PC-9 (cell line): Measurements from ENCODE around the gene RIPK4. TPM values are rescaled to one million over a fixed set of nuclear protein-coding genes. Genes with fewer than 3 reads are reported as not detected.
A peak's percentile ranks its signal among the peaks of the same experiment; 100 is the strongest.

Source experiments
- BruUV-seq: library from RNA; stranded (reverse); fragments of 400-500 nt; replicated peaks from 2 replicates; lab custom pipeline; 2021; lab: Mats Ljungman, UMichigan
- CTCF ChIA-PET: fragments of 300-600 bp; sonication (Branson Sonifier 250); formaldehyde crosslinking; loops from one replicate; lab custom pipeline; 2022; ENCODE audit warnings: antibody characterized with exemption; lab: Charles Lee
- POLR2A ChIA-PET: fragments of 300-600 bp; sonication (Branson Sonifier 250); formaldehyde crosslinking; loops from one replicate; lab custom pipeline; 2022; ENCODE audit warnings: antibody characterized with exemption; ENCODE audit not compliant: unreplicated experiment; lab: Charles Lee
- DNase-seq, 2 experiments: peaks; one replicate each; pipeline versions ENCODE4 v3.0.0 to v3.0.0-alpha.2; 2015 to 2022; ENCODE audit warnings: mixed read lengths in 1 of 2
- H2AFZ ChIP-seq: fragments of 200-600 bp; sonication (generic); 2 replicates; pipeline ENCODE4 v1.8.1; 2017; ENCODE audit warnings: antibody characterized with exemption
- H3F3A ChIP-seq: fragments of 200-600 bp; sonication (generic); 2 replicates; pipeline ENCODE4 v1.8.1; 2017; ENCODE audit warnings: antibody characterized with exemption, mild to moderate bottlenecking, low read depth; ENCODE audit not compliant: insufficient read depth
- H3K27ac ChIP-seq: fragments of 200-600 bp; sonication (generic); 2 replicates; pipeline ENCODE4 v1.6.1; 2016; ENCODE audit warnings: mixed run types
- H3K27me3 ChIP-seq: fragments of 200-600 bp; sonication (generic); 2 replicates; pipeline ENCODE4 v1.6.1; 2016; ENCODE audit warnings: low read depth, mixed run types; ENCODE audit not compliant: insufficient read depth
- H3K36me3 ChIP-seq: fragments of 200-600 bp; sonication (generic); 2 replicates; pipeline ENCODE4 v1.6.1; 2016; ENCODE audit warnings: low read depth, mixed run types
- H3K4me1 ChIP-seq: fragments of 200-600 bp; sonication (generic); replicated peaks from 2 replicates; pipeline ENCODE4 v1.6.1; 2016; ENCODE audit warnings: mixed run types; ENCODE audit not compliant: insufficient read depth
- H3K4me2 ChIP-seq: fragments of 200-600 bp; sonication (generic); 2 replicates; pipeline ENCODE4 v1.6.1; 2017; ENCODE audit warnings: mixed run types
- H3K4me3 ChIP-seq: fragments of 200-600 bp; sonication (generic); 2 replicates; pipeline ENCODE4 v1.6.1; 2016; ENCODE audit warnings: mixed run types
- H3K79me2 ChIP-seq: fragments of 200-600 bp; sonication (generic); 2 replicates; pipeline ENCODE4 v1.6.1; 2017; ENCODE audit warnings: low read depth, mixed run types
- H3K9me2 ChIP-seq: fragments of 200-600 bp; sonication (generic); 2 replicates; pipeline ENCODE4 v1.8.1; 2017; ENCODE audit warnings: mild to moderate bottlenecking; ENCODE audit not compliant: insufficient read depth
- H3K9me3 ChIP-seq: fragments of 200-600 bp; sonication (generic); 2 replicates; pipeline ENCODE4 v1.8.1; 2016; ENCODE audit warnings: low read depth; ENCODE audit not compliant: insufficient read depth
- H4K20me1 ChIP-seq: fragments of 200-600 bp; sonication (generic); 2 replicates; pipeline ENCODE4 v1.8.1; 2017; ENCODE audit not compliant: insufficient read depth
- EZH2 ChIP-seq: fragments of 200-600 bp; sonication (generic); IDR thresholded peaks from 2 replicates; pipeline ENCODE4 v1.8.0; 2017; ENCODE audit warnings: antibody characterized with exemption, low read depth
- intact Hi-C: fragments of 100-400 bp; cut with micrococcal nuclease; formaldehyde crosslinking; loops from one replicate; pipeline ENCODE4 v1.10.0; 2022; ENCODE audit not compliant: unreplicated experiment
- total RNA-seq: library from RNA; stranded (reverse); gene quantifications from 2 replicates; pipeline ENCODE4 v1.2.3, GENCODE V29; 2021
- TF ChIP-seq, protein P1 (sequence below): fragments of 200-600 bp; sonication (generic); conservative IDR thresholded peaks from 2 replicates; pipeline ENCODE4 v1.6.1; 2017; ENCODE audit warnings: mixed run types, antibody characterized with exemption, mild to moderate bottlenecking, moderate library complexity

RIPK4 gene
- total RNA-seq, 1 experiment from 2014 or later = 30.1 TPM

DNA sequence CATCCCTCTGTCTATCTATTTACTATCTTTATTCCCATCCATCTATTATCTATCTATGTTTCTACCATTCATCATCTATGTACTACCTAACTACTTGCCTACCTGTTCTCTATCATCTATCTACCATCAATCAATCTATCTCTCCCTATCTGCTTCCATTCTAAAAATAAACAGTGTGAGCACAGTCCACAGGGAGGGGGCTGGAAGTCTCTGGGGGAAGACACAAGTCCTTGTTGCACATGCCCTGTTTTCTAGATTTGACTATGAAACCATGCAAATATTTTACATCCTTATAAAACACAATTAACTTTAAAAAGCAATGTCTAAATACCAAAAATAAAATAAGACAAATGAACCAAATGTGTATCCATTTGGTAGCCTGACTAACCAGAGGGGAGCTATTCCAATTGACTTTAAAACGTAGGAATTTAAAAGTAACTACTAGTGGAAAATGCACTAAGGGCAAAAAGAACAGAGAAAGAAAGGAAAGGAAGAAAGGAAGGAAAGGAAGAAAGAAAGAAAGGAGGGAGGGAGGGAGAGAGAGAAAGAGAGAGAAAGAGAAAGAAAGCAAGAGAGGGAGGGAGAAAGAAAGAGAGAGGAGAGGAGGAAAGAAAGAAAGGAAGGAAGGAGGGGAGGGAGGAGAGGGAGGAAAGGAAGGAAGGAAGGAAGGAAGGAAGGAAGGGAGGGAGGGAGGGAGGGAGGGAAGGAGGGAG, 13.6 kb upstream of the RIPK4 start:
- BruUV-seq = no TSS peak
- Histone ChIP-seq H2AFZ (no peak overlapping the region), H3K27me3 (no peaks in the 10 kb centered on the region), H3K79me2 (peaks cover 11% of the 10 kb centered on the region; the same call in 1 of the 2 replicates), H3K27ac (no peak overlapping the region), H3K4me3 (no peak overlapping the region), H3K9me3 (no peaks in the 10 kb centered on the region), H3K9me2 (no peaks in the 10 kb centered on the region), H3K4me1 (peaks cover 56% of the 10 kb centered on the region), H4K20me1 (no peaks in the 10 kb centered on the region), H3K36me3 (no peaks in the 10 kb centered on the region), H3F3A (peaks cover 28% of the 10 kb centered on the region), H3K4me2 (no peak overlapping the region)
- TF ChIP-seq, protein P1, sequence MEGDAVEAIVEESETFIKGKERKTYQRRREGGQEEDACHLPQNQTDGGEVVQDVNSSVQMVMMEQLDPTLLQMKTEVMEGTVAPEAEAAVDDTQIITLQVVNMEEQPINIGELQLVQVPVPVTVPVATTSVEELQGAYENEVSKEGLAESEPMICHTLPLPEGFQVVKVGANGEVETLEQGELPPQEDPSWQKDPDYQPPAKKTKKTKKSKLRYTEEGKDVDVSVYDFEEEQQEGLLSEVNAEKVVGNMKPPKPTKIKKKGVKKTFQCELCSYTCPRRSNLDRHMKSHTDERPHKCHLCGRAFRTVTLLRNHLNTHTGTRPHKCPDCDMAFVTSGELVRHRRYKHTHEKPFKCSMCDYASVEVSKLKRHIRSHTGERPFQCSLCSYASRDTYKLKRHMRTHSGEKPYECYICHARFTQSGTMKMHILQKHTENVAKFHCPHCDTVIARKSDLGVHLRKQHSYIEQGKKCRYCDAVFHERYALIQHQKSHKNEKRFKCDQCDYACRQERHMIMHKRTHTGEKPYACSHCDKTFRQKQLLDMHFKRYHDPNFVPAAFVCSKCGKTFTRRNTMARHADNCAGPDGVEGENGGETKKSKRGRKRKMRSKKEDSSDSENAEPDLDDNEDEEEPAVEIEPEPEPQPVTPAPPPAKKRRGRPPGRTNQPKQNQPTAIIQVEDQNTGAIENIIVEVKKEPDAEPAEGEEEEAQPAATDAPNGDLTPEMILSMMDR = no peak
- TF ChIP-seq EZH2 = no peak
- ChIA-PET CTCF (no interaction called here), POLR2A (no interaction called here)
- DNase-seq = no peak
- intact Hi-C loops = no loop called here

DNA sequence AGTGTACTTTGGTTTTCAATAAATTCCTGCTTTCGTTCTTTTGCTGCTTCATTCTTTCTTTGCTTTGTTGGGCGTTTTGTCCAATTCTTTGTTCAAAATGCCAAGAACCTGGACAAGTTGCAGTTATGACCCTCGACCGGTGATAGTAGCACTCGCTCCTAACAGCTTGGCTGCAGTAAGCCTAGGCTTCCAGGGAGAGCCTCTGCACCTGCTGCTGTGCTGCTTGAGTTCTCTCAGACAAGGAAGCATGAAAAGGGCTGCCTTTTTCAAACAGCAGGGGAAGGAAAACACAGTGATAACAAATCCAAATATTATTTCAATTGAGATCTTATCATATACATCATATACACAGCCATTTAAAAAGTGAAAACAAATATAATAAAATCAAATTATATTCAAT, 12.8 kb upstream of the RIPK4 start:
- H3K4me3 ChIP-seq = no peak overlapping the region
- no peak overlapping the region for H2AFZ ChIP-seq
- ChIA-PET CTCF (no interaction called here), POLR2A (no interaction called here)
- H3K27me3 ChIP-seq = no peaks in the 10 kb centered on the region
- H3K4me1 ChIP-seq = peaks cover 47% of the 10 kb centered on the region
- H4K20me1 ChIP-seq = no peaks in the 10 kb centered on the region
- TF ChIP-seq, protein P1 = no peak
- TF ChIP-seq EZH2 = no peak
- no peaks in the 10 kb centered on the region for H3K9me3 ChIP-seq
- no peaks in the 10 kb centered on the region for H3K36me3 ChIP-seq
- H3K79me2 ChIP-seq = peaks cover 8% of the 10 kb centered on the region; the same call in 1 of the 2 replicates
- intact Hi-C loops = loop anchor here (2.0 kb wide), 2 partner anchors 37 to 101 kb away; no protein-coding TSS in a partner anchor
- no peaks in the 10 kb centered on the region for H3K9me2 ChIP-seq
- DNase-seq = no peak
- no peak overlapping the region for H3K27ac ChIP-seq
- H3F3A ChIP-seq = peaks cover 20% of the 10 kb centered on the region
- no peak overlapping the region for H3K4me2 ChIP-seq
- BruUV-seq = no TSS peak

DNA sequence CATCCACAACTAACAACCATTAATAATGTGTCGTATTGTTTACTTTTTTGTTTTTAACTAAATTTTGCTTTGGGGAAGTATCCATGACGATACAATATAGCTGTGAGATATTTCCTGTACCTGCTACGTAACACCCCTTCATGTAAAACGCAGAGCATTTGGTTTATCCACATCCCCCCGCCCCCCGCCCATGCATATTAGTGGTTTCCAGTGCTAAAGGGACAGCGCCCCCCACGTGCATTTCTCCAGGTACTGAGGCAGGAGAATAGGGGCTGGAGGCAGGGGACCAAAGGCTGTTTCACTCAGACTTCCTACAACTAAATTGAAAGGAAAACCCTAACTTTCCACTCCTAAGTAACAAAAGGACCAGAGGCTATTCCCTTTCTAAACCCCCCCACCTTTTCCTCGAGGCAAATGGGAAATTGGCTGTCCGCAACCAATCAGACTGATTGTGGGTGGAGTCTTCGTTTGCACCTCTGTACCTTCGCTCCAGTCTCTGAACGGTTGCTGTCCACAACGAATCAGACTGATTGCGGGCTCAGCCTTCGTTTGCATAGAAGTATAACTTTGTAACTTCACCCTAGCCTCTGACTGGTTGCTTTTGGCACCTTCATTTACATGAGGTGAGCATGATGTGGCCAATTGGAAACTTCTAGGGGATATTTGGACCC, 12.2 kb upstream of the RIPK4 start:
- DNase-seq = no peak
- H3K4me3 ChIP-seq = no peak overlapping the region
- no peaks in the 10 kb centered on the region for H3K9me2 ChIP-seq
- POLR2A ChIA-PET = interaction anchor here (0.8 kb wide), 1 partner anchor 101 kb away, joined by 4 read pairs; no protein-coding TSS in a partner anchor
- TF ChIP-seq, protein P1 = no peak
- TF ChIP-seq EZH2 = no peak
- H2AFZ ChIP-seq = no peak overlapping the region
- intact Hi-C loops = loop anchor here (1.0 to 2.0 kb wide), 3 partner anchors 38 to 167 kb away; no protein-coding TSS in a partner anchor
- H3K4me2 ChIP-seq = peak overlapping the region; percentile 61; the same call in 1 of the 2 replicates
- CTCF ChIA-PET = interaction anchor here (0.7 to 1.6 kb wide), 3 partner anchors 101 to 270 kb away, joined by 3 to 14 read pairs (median 3); no protein-coding TSS in a partner anchor
- H3K36me3 ChIP-seq = no peaks in the 10 kb centered on the region
- peaks cover 47% of the 10 kb centered on the region for H3K4me1 ChIP-seq
- 0 out of 2 replicates have a peak overlapping the region, but pooled peaks have one; percentile 13 for H3K27ac ChIP-seq
- H4K20me1 ChIP-seq = no peaks in the 10 kb centered on the region
- 0 out of 2 replicates have a peak, but pooled peaks cover 4% of the 10 kb centered on the region for H3K79me2 ChIP-seq
- no TSS peak for BruUV-seq
- H3F3A ChIP-seq = peaks cover 14% of the 10 kb centered on the region
- H3K9me3 ChIP-seq = no peaks in the 10 kb centered on the region
- H3K27me3 ChIP-seq = no peaks in the 10 kb centered on the region
